Kidney (tissue), 14 donors: Measurements from ENCODE around the gene PLXNA2. TPM values are rescaled to one million over a fixed set of nuclear protein-coding genes. Genes with fewer than 3 reads are reported as not detected.

Experiments
- DNase-seq, 5 donors: peaks; one replicate each; pipeline ENCODE4 v3.0.0-alpha.2; 2013 to 2020
- FAIRE-seq: peaks from 2 replicates; lab custom pipeline; 2012; peaks lifted over from hg19 to GRCh38; lab: Jason Lieb, UNC
- H3K27ac ChIP-seq, 2 donors: one replicate each; pipeline ENCODE4 v1.7.0; 2013; ENCODE audit warnings: low read depth in 2 of 2, low read length in 2 of 2, inconsistent platforms in 1 of 2
- H3K27me3 ChIP-seq: one replicate; pipeline ENCODE4 v1.7.1; 2013; ENCODE audit warnings: low read length, inconsistent platforms; ENCODE audit not compliant: control insufficient read depth, insufficient read depth
- H3K36me3 ChIP-seq, 3 donors: one replicate each; pipeline versions ENCODE4 v1.7.0 to v1.7.1; 2013; ENCODE audit warnings: low read length in 3 of 3, control low read depth in 1 of 3, inconsistent platforms in 1 of 3; ENCODE audit not compliant: insufficient read depth in 3 of 3, control insufficient read depth in 2 of 3
- H3K4me1 ChIP-seq, 3 donors: one replicate each; pipeline versions ENCODE4 v1.7.0 to v1.7.1; 2013; ENCODE audit warnings: low read length in 3 of 3, inconsistent platforms in 1 of 3, low read depth in 1 of 3; ENCODE audit not compliant: control insufficient read depth in 2 of 3, insufficient read depth in 2 of 3
- H3K4me3 ChIP-seq, 3 donors: one replicate each; pipeline versions ENCODE4 v1.7.0 to v1.8.1; 2013; ENCODE audit warnings: low read length in 3 of 3, control low read depth in 1 of 3, inconsistent platforms in 1 of 3
- H3K9ac ChIP-seq, 3 donors: one replicate each; pipeline versions ENCODE4 v1.7.0 to v1.7.1; 2013; ENCODE audit warnings: low read length in 3 of 3, control low read depth in 1 of 3, inconsistent platforms in 1 of 3
- H3K9me3 ChIP-seq, 3 donors: one replicate each; pipeline versions ENCODE4 v1.7.0 to v1.7.1; 2013; ENCODE audit warnings: low read length in 3 of 3, control low read depth in 1 of 3, inconsistent platforms in 1 of 3; ENCODE audit not compliant: control insufficient read depth in 2 of 3, insufficient read depth in 1 of 3
- intact Hi-C: fragments of 100-400 bp; cut with DNase I; formaldehyde crosslinking; loops from one replicate; pipeline ENCODE4 v1.11.1; 2022
- polyA plus RNA-seq: library from polyadenylated mRNA; stranded (reverse); fragments of 350-450 nt; fragmentation: Illumina TruSeq; extraction: RNeasy Lipid Tissue Mini Kit (QIAGEN cat#74804); gene quantifications from one replicate; pipeline ENCODE4 v1.2.3, GENCODE V29; 2014; ENCODE audit warnings: low read depth, low replicate concordance; ENCODE audit not compliant: insufficient read depth
- total RNA-seq: library from RNA; stranded (reverse); fragmentation: NEBNext Ultra II Directional; extraction: Animal tissue kit (Norgen Biotek cat#: 25700); gene quantifications from one replicate; pipeline ENCODE4 v1.2.1, GENCODE V29; 2021
- TF ChIP-seq, protein P1 (sequence below): IDR thresholded peaks from 3 replicates; pipeline ENCODE4 v1.5.1; 2012; ENCODE audit warnings: mild to moderate bottlenecking, moderate library complexity, borderline replicate concordance; ENCODE audit not compliant: insufficient read depth; ENCODE audit errors: extremely low read depth
- donor health status: control.
- donor health status: control.
- donor health status: control.
- donor health status: control.
- donor health status: control.
- donor health status: DM: yes; HTN: yes; CAD: no.
- donor health status: Normal renal cell carcinoma (clear cell type).

Gene PLXNA2
- total and polyA plus RNA-seq, 2 donors from 2014 or later, result 2.4 to 27.9 TPM

DNA sequence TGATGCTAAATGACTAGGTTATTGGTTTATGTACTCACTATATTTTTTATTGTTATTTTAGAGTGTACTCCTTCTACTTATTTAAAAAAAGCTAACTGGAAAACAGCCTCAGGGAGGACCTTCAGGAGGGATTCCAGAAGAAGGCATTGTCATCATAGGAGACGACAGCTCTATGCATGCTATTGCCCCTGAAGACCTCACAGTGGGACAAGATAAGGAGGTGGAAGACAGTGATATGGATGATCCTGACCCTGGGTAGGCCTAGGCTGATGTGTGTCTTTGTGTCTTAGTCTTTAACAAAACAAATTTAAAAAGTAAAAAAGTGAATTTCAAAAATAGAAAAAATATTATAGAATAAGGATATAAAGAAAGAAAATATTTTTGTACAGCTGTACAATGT lies 177.6 kb downstream of the PLXNA2 start:
- DNase-seq (no peak), FAIRE-seq (no peak)
- TF ChIP-seq, protein P1, sequence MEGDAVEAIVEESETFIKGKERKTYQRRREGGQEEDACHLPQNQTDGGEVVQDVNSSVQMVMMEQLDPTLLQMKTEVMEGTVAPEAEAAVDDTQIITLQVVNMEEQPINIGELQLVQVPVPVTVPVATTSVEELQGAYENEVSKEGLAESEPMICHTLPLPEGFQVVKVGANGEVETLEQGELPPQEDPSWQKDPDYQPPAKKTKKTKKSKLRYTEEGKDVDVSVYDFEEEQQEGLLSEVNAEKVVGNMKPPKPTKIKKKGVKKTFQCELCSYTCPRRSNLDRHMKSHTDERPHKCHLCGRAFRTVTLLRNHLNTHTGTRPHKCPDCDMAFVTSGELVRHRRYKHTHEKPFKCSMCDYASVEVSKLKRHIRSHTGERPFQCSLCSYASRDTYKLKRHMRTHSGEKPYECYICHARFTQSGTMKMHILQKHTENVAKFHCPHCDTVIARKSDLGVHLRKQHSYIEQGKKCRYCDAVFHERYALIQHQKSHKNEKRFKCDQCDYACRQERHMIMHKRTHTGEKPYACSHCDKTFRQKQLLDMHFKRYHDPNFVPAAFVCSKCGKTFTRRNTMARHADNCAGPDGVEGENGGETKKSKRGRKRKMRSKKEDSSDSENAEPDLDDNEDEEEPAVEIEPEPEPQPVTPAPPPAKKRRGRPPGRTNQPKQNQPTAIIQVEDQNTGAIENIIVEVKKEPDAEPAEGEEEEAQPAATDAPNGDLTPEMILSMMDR, result no peak
- no peaks in the 10 kb centered on the region for H3K36me3 ChIP-seq
- no peak overlapping the region for H3K9ac ChIP-seq
- intact Hi-C loops, result no loop called here
- no peaks in the 10 kb centered on the region for H3K27me3 ChIP-seq
- no peak overlapping the region for H3K4me3 ChIP-seq
- H3K9me3 ChIP-seq, result no peaks in the 10 kb centered on the region
- no peak overlapping the region for H3K27ac ChIP-seq
- no peaks in the 10 kb centered on the region for H3K4me1 ChIP-seq

DNA sequence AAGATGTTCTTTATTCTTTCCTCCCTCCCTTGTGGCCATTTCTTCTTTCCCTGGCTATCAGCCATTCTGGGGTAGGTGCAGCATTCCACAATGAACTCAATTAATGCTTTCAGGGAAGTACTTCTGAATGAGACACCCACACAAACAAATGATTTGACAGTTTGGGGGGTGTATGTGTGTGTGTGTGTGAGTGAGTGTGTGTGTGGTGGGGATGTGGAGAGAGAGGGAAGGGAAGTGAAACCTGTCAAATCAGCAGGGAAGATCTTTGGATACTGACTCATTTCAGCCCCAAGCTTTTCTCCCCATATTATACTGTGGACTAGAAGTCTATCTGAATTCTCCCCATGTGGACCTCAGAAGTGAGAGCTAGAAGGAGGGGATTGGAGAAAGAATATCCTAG lies 178.3 kb downstream of the PLXNA2 start:
- no peak overlapping the region for H3K27ac ChIP-seq
- TF ChIP-seq, protein P1, result no peak
- H3K36me3 ChIP-seq, result no peaks in the 10 kb centered on the region
- intact Hi-C loops, result no loop called here
- H3K4me3 ChIP-seq, result no peak overlapping the region
- FAIRE-seq (no peak), DNase-seq (no peak)
- H3K9ac ChIP-seq, result no peak overlapping the region
- H3K9me3 ChIP-seq, result no peaks in the 10 kb centered on the region
- H3K4me1 ChIP-seq, result no peaks in the 10 kb centered on the region
- H3K27me3 ChIP-seq, result no peaks in the 10 kb centered on the region

DNA sequence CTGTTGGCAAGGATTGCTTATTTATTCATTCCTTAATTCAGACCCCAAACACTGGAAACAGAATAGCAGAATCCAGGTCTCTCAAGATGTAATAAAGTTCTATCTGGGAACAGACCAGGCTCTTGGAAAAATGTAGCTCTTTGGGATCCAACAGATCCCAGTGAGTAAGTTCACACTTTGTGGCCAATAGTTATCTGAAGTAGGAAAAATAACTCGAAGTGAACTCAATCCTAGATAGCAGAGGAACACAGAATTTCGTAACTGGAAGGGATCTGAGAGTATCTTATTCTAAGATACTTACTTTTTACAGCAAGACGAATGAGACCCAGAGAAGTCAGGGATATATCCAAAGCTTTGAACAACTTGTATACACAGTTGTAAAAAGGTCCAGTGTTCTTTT lies 182.6 kb downstream of the PLXNA2 start:
- peaks cover 0 to 18% (median 10%) of the 10 kb centered on the region in 3 donors for H3K4me1 ChIP-seq
- no peaks in the 10 kb centered on the region for H3K36me3 ChIP-seq
- H3K27ac ChIP-seq, result no peak overlapping the region
- no peak overlapping the region for H3K4me3 ChIP-seq
- TF ChIP-seq, protein P1, result no peak
- FAIRE-seq (no peak), DNase-seq (no peak)
- H3K27me3 ChIP-seq, result no peaks in the 10 kb centered on the region
- no peaks in the 10 kb centered on the region for H3K9me3 ChIP-seq
- H3K9ac ChIP-seq, result no peak overlapping the region
- intact Hi-C loops, result no loop called here

DNA sequence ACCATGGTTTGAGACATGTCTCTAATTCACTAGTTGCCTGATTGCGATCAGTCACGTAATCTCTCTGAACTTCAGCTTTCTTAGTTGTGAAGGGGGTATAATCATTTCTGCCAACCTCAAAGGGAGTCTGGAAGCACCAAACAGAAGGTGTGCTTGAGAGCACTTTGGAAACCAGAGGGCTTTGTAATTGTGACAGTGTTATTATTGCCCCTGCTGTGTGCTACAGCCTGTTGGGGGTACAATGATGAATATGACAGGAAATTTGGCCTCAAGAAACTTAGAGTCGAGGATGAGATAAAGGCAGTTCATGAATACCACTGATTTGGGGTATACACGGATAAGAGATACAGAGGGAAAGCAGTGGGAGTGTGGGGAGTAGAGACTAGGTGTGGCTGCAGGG lies 183.1 kb downstream of the PLXNA2 start:
- FAIRE-seq (no peak), DNase-seq (no peak)
- no peak overlapping the region for H3K4me3 ChIP-seq
- no peaks in the 10 kb centered on the region for H3K27me3 ChIP-seq
- no peak overlapping the region for H3K27ac ChIP-seq
- peaks cover 0 to 18% (median 10%) of the 10 kb centered on the region in 3 donors for H3K4me1 ChIP-seq
- no peaks in the 10 kb centered on the region for H3K36me3 ChIP-seq
- H3K9ac ChIP-seq, result no peak overlapping the region
- TF ChIP-seq, protein P1, result no peak
- intact Hi-C loops, result no loop called here
- no peaks in the 10 kb centered on the region for H3K9me3 ChIP-seq
